ENCODE measurements around the gene PPP1R14C.

PPP1R14C gene

GRCh38 chr6:150200428-150201100 lies 57.7 kb downstream of the PPP1R14C start:
- Histone ChIP-seq H3K27me3 (ENCODE audit: insufficient read depth, low read depth, severe bottlenecking) (no peaks in the 10 kb centered on the region), H3K36me3 (no peaks in the 10 kb centered on the region), H3K9me3 (ENCODE audit: severe bottlenecking) (no peaks in the 10 kb centered on the region), H3K4me3 (ENCODE audit: low read depth, low read length) (no peak overlapping the region), H3K27ac (no peak overlapping the region)
- TF ChIP-seq CTCF (IDR thresholded peaks at IDR 0.05; ENCODE audit: low read depth, low read length), result no peak
- DNase-seq, result no peak

- no peak for TF ChIP-seq CTCF (IDR thresholded peaks at IDR 0.05; ENCODE audit: low read depth, low read length)
- H3K36me3 ChIP-seq, result no peaks in the 10 kb centered on the region
- no peak for DNase-seq
Measured at GRCh38 chr6:150201285-150201684, 58.4 kb downstream of the PPP1R14C start.

GRCh38 chr6:150201772-150202329 lies 59.0 kb downstream of the PPP1R14C start:
- H3K27ac ChIP-seq, result no peak overlapping the region
- TF ChIP-seq CTCF (IDR thresholded peaks at IDR 0.05; ENCODE audit: low read depth, low read length), result no peak
- H3K9me3 ChIP-seq (ENCODE audit: severe bottlenecking), result no peaks in the 10 kb centered on the region
- no peaks in the 10 kb centered on the region for H3K36me3 ChIP-seq
- no peaks in the 10 kb centered on the region for H3K27me3 ChIP-seq (ENCODE audit: insufficient read depth, low read depth, severe bottlenecking)
- no peak overlapping the region for H3K4me3 ChIP-seq (ENCODE audit: low read depth, low read length)
- DNase-seq, result no peak

More at GRCh38 chr6:150201285-150201684, 58.4 kb downstream of the PPP1R14C start:
- no peak overlapping the region for H3K27ac ChIP-seq
- H3K9me3 ChIP-seq (ENCODE audit: severe bottlenecking), result no peaks in the 10 kb centered on the region
- H3K4me3 ChIP-seq (ENCODE audit: low read depth, low read length), result no peak overlapping the region
- H3K27me3 ChIP-seq (ENCODE audit: insufficient read depth, low read depth, severe bottlenecking), result no peaks in the 10 kb centered on the region

- no peak overlapping the region for H3K27ac ChIP-seq
- H3K36me3 ChIP-seq, result no peaks in the 10 kb centered on the region
- H3K4me3 ChIP-seq (ENCODE audit: low read depth, low read length), result no peak overlapping the region
- no peaks in the 10 kb centered on the region for H3K9me3 ChIP-seq (ENCODE audit: severe bottlenecking)
- no peak for DNase-seq
- H3K27me3 ChIP-seq (ENCODE audit: insufficient read depth, low read depth, severe bottlenecking), result no peaks in the 10 kb centered on the region
- TF ChIP-seq CTCF (IDR thresholded peaks at IDR 0.05; ENCODE audit: low read depth, low read length), result no peak
Measured at GRCh38 chr6:150202404-150202803, 59.6 kb downstream of the PPP1R14C start.

- no peak for TF ChIP-seq CTCF (IDR thresholded peaks at IDR 0.05; ENCODE audit: low read depth, low read length)
- H3K27me3 ChIP-seq (ENCODE audit: insufficient read depth, low read depth, severe bottlenecking), result no peaks in the 10 kb centered on the region
- no peak overlapping the region for H3K27ac ChIP-seq
- no peak for DNase-seq
- no peaks in the 10 kb centered on the region for H3K36me3 ChIP-seq
- no peak overlapping the region for H3K4me3 ChIP-seq (ENCODE audit: low read depth, low read length)
- no peaks in the 10 kb centered on the region for H3K9me3 ChIP-seq (ENCODE audit: severe bottlenecking)
Measured at GRCh38 chr6:150202934-150203333, 60.1 kb downstream of the PPP1R14C start.

GRCh38 chr6:150203378-150203777 lies 60.5 kb downstream of the PPP1R14C start:
- TF ChIP-seq CTCF (IDR thresholded peaks at IDR 0.05; ENCODE audit: low read depth, low read length), result no peak

More at GRCh38 chr6:150203378-150203777, 60.5 kb downstream of the PPP1R14C start:
- Histone ChIP-seq H3K27ac (no peak overlapping the region), H3K36me3 (no peaks in the 10 kb centered on the region), H3K4me3 (ENCODE audit: low read depth, low read length) (no peak overlapping the region), H3K9me3 (ENCODE audit: severe bottlenecking) (no peaks in the 10 kb centered on the region), H3K27me3 (ENCODE audit: insufficient read depth, low read depth, severe bottlenecking) (no peaks in the 10 kb centered on the region)
- DNase-seq, result no peak
